Measurements from ENCODE around the gene CDKAL1. TPM values are rescaled to one million over a fixed set of nuclear protein-coding genes. Genes with fewer than 3 reads are reported as not detected.

Gene CDKAL1
- total and polyA plus RNA-seq, 2 of the 8 experiments (the other 6 are each of a cell fraction or from before 2014, with no cell fraction given): 8.4 to 24.6 TPM

DNA sequence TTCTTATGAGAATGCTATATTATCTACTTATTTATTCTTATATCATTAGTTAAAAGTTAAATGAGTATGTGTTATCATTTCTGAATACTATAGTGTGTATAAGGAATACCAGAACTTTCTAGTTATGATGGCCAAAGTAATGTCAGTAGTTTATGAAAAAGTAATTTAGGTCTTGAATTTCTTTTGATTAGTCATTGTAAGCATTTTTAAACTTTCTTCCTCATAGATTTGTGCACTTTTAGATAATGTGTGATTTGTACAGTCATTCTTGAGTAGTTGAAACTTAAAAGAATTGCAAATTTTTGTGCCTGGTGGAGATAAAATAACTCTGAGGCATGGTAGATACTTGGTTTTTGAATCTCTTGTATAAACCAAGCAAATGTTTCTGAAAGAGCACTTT, 311.3 kb downstream of the CDKAL1 start:
- FAIRE-seq: no peak
- H4K91ac ChIP-seq (replicated peaks; ENCODE audit: insufficient read length, low read length): no peak overlapping the region

More for the DNA sequence above, 311.3 kb downstream of the CDKAL1 start:
- no peak overlapping the region for H3K4ac ChIP-seq (replicated peaks; ENCODE audit: insufficient read length, low read depth, low read length)
- H3K79me1 ChIP-seq (ENCODE audit: low read depth, low read length): no peaks in the 10 kb centered on the region
- no peak overlapping the region for H3K27ac ChIP-seq (ENCODE audit: low read depth, low read length)
- no peaks in the 10 kb centered on the region for H4K20me1 ChIP-seq (replicated peaks in 1 of 2; ENCODE audit: control insufficient read depth in 1 of 2, insufficient read depth in 2 of 2, low read length in 2 of 2)
- no peak overlapping the region for H2BK12ac ChIP-seq (ENCODE audit: low read depth, low read length)
- H3K56ac ChIP-seq (replicated peaks; ENCODE audit: insufficient read length, low read depth, low read length): no peak overlapping the region
- no peak overlapping the region for H2BK5ac ChIP-seq (ENCODE audit: low read depth, low read length)
- H3K23ac ChIP-seq (ENCODE audit: insufficient read length): no peak overlapping the region
- H4K5ac ChIP-seq (ENCODE audit: insufficient read length, low read depth, low read length): no peak overlapping the region
- ChIA-PET CTCF (ENCODE audit: partially characterized antibody) (no interaction called here), POLR2A (ENCODE audit: partially characterized antibody) (no interaction called here)
- no peak overlapping the region for H2AFZ ChIP-seq (ENCODE audit: low read length)
- no peak for TF ChIP-seq RNF2 (IDR thresholded peaks at IDR 0.05; ENCODE audit: borderline replicate concordance, low read depth, low read length, missing control alignments, poor library complexity, severe bottlenecking)
- no peak for TF ChIP-seq FOSL1 (IDR thresholded peaks at IDR 0.05; ENCODE audit: insufficient read depth, low read depth, low read length)
- no peak for TF ChIP-seq EZH2 (IDR thresholded peaks at IDR 0.05; ENCODE audit: low read depth, low read length, severe bottlenecking)
- TF ChIP-seq NANOG (IDR thresholded peaks at IDR 0.05; ENCODE audit: insufficient read depth, low read depth, low read length, poor library complexity, severe bottlenecking): no peak
- TF ChIP-seq GTF2F1 (IDR thresholded peaks at IDR 0.05; ENCODE audit: borderline replicate concordance, low read depth, low read length): no peak
- TF ChIP-seq PHF8 (conservative IDR thresholded peaks at IDR 0.05; ENCODE audit: low read depth, low read length): no peak
- TF ChIP-seq KDM5A (IDR thresholded peaks at IDR 0.05; ENCODE audit: low read length): no peak
- TF ChIP-seq, protein P1, sequence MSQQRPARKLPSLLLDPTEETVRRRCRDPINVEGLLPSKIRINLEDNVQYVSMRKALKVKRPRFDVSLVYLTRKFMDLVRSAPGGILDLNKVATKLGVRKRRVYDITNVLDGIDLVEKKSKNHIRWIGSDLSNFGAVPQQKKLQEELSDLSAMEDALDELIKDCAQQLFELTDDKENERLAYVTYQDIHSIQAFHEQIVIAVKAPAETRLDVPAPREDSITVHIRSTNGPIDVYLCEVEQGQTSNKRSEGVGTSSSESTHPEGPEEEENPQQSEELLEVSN (IDR thresholded peaks at IDR 0.05): no peak
- TF ChIP-seq BCL11A (IDR thresholded peaks at IDR 0.05; ENCODE audit: low read depth in 2 of 2, low read length in 2 of 2): no peak
- TF ChIP-seq CHD2 (IDR thresholded peaks at IDR 0.05; ENCODE audit: low read length): no peak
- TF ChIP-seq SIX5 (IDR thresholded peaks at IDR 0.05; ENCODE audit: low read depth, low read length): no peak
- no peak overlapping the region for H4K8ac ChIP-seq (ENCODE audit: extremely low read depth, insufficient read depth, low read length)
- H3K4me2 ChIP-seq (ENCODE audit: insufficient read depth in 1 of 2, low read depth in 2 of 2, low read length in 2 of 2): no peak overlapping the region
- no peak overlapping the region for H2BK20ac ChIP-seq (ENCODE audit: low read length)
- H3K27me3 ChIP-seq (replicated peaks in 1 of 4; ENCODE audit: control insufficient read depth in 3 of 4, extremely low read depth in 1 of 4, insufficient read depth in 3 of 4, low read length in 3 of 4): no peaks in the 10 kb centered on the region
- no peaks in the 10 kb centered on the region for H3K36me3 ChIP-seq (ENCODE audit: control insufficient read depth in 2 of 4, insufficient read depth in 4 of 4, low read length in 3 of 4)
- H3K23me2 ChIP-seq (ENCODE audit: low read depth, low read length): no peaks in the 10 kb centered on the region
- H2BK15ac ChIP-seq (ENCODE audit: low read length): no peak overlapping the region
- no peak overlapping the region for H3K4me3 ChIP-seq (ENCODE audit: extremely low read depth in 1 of 4, insufficient read depth in 2 of 4, low read depth in 3 of 4, low read length in 4 of 4)
- no peaks in the 10 kb centered on the region for H3K79me2 ChIP-seq (ENCODE audit: control insufficient read depth in 1 of 2, insufficient read depth in 2 of 2, low read length in 2 of 2)
- DNase-seq (ENCODE audit: low read depth in 1 of 2, low spot score in 2 of 2): no peak
- H3K18ac ChIP-seq (ENCODE audit: extremely low read depth, low read length): no peak overlapping the region
- no peaks in the 10 kb centered on the region for H3K9me3 ChIP-seq (ENCODE audit: insufficient read depth in 2 of 2, low read depth in 1 of 2, low read length in 1 of 2)
- H3K9ac ChIP-seq (replicated peaks in 1 of 4; ENCODE audit: extremely low read depth in 1 of 4, low read depth in 3 of 4, low read length in 3 of 4): no peak overlapping the region
- H3K4me1 ChIP-seq (replicated peaks in 1 of 4; ENCODE audit: control insufficient read depth in 3 of 4, insufficient read depth in 4 of 4, low read length in 3 of 4): peaks cover 0 to 3% (median 0%) of the 10 kb centered on the region in 4 experiments; a peak in 1 of 7 replicates
- H2BK120ac ChIP-seq (replicated peaks; ENCODE audit: low read depth, low read length): no peak overlapping the region
- no peak overlapping the region for H3K14ac ChIP-seq (ENCODE audit: insufficient read length)
- no peak overlapping the region for H2AK5ac ChIP-seq (ENCODE audit: low read depth, low read length)

Measured in H1 (cell line).